Measurements from ENCODE around the gene PIAS1.
"Not testable (repeated sequence)": the region's sequence is repeated elsewhere in the genome, so short reads cannot be mapped to it uniquely, and the experiment has no call there.

PIAS1 gene

DNA sequence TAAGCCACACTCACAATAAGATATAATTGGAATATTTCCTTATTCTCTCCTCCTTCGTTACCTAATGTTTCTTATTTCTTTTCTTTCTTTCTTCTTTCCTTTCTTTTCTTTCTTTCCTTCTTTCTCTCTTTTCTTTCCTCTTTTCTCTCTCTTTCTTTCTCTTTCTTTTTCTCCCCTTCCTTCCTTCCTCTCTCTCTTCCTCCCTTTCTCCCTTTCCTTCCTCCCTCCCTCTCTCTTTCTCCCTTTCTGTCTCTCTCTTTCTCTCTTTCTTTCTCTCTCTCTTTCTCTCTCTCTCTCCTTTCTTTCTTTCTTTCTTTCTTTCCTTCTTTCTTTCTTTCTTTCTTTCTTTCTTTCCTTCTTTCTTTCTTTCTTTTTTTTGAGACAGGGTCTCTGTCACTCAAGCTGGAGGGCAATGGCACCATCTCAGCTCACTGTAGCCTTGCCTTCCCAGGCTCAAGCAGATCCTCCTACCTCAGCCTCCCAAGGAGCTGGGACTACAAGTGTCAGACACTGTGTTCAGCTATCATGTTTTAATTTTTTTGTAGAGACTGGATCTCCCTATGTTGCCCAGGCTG is 19.3 kb upstream of the PIAS1 start:
- DNase-seq: no peak

DNA sequence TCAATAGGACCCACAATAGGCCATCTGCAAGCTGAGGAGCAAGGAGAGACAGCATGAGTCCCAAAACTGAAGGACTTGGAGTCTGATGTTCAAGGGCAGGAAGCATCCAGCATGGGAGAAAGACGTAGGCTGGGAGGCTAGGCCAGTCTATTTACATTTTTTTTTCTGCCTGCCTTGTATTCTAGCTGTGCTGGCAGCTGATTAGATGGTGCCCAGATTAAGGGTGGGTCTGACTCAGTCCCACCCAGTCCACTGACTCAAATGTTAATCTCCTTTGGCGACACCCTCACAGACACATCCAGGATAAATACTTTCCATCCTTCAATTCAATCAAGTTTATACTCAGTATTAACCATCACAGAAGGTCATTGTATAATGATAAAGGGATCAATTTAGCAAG is 15.9 kb upstream of the PIAS1 start:
- DNase-seq: no peak

DNA sequence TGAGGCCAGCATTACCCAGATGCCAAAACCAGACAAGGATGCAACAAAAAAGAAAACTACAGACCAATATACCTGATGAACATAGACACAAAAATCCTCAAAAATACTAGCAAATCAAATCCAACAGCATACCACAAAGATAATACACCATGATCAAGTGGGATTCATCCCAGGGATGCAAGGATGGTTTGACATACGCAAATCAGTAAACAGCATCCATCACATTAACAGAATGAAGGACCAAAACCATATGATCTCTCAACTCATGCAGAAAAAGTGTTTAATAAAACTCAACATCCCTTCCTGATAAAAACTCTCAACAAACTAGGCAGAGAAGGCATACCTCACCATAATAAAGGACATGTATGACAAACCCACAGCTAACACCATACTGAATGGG is 14.0 kb upstream of the PIAS1 start:
- no peak for DNase-seq

DNA sequence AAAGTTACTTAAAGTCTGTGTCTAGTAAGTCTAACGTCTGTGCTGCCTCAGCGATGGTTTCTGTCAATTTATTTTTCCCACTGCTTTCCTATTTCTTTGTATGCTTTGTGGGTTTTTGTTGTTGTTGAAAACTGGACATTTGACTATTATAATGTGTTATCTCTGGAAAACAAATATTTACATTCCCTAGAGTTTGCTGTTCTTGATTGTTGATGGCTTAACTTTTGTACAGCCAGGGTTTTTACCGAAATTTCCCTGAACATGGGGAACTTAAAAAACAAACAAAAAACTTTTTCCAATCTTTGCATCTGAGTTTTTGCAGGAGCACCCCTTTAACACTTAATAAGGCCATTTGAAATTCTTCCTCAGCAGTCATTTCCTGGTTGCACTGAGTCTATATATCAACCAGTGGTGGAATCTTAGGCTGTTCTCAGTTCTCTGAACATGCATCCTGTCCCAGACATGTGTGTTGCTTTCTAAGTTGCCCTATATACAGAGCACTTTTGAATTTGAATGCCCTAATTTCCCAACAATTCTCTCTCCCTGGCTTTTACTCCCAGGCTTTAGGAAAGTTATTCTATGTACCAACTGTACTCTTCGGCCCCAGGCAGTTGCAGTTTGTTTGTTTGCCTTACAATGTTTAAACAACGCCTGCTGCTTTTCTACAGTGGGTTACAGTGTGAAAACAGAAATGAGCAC is 11.8 kb upstream of the PIAS1 start:
- DNase-seq: no peak

DNA sequence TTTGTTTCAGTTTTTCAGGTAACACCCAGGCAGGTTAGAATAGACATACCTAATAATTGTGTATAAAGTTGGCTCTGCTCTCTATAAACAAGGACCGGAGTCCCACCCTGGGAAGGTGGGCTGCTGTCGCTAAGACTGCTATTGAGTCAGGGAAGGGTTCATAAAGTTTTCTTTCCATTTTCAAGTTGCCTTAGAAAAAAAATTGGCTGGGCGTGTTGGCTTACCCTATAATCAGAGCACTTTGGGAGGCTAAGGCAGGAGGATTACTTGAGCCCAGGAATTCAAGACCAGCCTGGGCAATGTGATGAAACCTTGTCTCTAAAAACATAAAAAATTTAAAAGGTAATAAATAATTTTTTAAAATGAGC is 11.3 kb upstream of the PIAS1 start:
- no peak for DNase-seq

DNA sequence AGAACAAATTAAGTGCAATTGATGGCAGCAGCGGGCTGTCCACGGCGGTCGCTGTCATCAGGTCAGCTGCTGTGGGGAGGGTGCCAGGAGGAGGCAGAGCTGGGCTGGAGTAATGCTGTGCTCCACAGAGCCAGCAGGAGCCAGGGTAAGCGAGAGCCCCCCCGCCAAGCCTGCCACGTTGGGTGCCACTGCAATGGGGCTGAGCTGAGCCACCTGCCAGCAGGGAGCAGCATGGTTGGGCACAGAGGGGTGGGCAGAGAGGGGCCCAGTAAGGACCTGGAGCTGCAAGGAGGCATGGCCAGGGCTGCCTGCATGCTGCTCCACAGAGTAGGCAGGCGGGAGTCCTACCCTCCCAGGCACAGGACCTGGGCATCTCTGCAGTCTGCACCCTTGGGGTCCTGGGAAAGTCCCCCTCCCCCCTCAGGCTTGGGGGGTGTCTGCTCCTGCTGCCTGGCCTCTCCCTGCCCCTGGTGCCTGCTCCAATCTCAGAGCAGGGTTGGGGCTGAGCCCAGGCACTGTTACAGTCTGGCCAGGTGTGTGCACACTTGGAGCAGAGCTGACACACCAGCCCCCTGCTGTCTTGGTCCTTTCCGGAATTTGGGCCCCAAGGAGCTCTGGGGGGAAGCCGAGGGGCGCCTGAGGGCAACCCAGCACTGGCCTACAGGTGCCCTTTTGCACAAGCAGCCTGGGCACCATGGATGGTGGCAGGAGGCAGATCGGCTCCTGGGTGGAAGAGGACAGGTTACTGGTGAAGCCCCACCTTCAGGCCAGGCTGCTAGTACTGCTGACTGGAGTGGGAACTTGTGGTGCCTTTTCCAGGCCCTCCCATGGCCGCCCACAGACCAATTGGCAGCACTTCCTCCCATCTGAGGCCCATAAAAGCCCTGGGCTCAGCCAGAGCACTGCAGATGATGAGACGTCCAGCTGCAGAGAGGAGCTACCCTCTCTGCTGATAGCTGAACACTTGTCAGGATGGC is 8.5 kb upstream of the PIAS1 start:
- no peak for DNase-seq

DNA sequence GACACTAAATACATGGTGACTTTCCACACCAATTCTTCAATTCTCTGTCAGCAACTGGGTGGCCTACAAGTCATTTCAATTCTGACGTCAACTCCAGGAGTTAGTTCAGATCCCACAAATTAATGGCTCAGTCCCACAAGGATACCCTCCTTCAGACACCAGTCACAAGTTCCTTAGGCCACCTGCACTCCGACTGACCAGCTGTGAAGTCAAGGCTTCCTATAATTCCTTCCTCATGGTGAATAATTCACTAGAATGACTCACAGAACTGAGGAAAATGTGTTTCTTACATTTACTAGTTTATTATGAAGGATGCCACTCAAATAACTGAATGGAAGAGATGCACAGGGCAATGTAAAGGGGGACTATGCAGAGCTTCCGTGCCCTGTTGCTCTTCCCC is 6.3 kb upstream of the PIAS1 start:
- DNase-seq: no peak

DNA sequence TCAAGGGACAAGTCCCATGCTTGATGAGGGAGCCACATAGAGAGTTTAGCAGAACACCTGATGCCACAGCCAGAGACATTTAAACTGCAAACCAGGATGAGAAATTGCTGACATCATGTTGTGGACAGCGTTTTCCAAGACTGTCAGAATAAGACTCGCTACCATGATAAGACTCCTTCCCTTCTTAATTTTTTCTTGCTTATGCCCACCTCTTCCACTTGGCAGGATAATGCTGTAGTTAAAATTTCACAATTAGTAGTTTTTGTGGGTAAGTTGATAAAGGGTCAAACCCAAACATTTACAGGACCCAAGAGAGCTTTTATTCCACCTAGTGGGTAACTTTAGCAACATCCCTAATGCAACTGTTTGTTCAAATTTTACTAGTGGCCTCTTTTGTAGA is 3.0 kb upstream of the PIAS1 start:
- DNase-seq: no peak

DNA sequence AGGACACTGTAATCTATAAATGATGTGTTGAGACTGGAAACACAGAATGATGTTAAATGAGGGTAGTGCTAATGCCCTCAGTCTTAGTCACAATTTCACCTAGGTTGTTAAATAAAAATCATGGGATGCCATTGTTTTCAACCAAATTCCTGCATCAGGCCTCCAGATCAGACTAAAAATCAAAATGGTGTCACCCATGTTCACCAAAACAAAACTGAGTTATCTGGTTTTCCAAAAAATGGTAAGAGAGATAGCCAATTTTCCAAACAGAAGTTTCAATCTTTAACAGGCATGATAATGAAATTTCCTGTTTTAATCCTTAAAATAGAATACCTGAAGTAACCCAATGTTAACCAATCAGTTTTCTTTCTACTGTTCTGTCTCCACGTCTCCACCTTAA is 2.2 kb upstream of the PIAS1 start:
- no peak for DNase-seq

DNA sequence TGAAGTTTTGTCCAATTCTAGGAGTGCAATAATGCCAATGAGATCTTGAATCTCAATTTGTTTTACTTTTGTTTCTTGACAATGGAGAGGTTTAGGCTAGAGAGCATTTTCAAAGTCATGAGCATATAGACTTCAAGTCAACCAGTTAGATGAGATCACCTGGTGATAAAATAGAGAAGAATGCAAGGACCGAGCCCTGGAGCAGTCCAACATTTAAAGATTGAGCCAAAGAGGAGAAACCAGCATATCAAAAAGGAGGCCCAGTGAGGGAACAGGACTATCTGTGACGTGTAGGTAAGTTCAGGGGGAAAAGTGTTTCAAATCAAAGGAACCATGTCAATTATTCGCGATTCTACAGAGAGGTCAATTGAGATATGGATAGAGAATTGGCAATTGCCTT is 1.7 kb upstream of the PIAS1 start:
- no peak for DNase-seq

DNA sequence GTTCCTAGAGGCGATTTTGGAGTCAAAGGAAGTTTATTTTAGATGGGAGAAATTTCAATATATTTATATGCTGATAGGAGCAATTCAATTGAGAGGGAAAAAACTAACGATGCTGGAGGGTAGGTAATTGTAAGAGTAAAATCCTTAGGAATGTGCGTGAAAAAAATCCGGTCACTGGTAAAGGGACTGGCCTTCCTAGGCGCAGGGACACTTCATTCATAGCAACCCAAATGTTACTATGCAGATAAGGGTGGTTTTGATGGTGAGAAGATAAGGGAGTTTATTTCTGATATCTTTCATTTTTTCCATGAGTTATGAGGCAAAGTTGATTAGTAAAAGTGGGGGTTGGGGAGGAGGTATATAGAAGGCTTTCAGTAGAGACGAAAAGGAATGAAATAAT is 1.1 kb upstream of the PIAS1 start:
- no peak for DNase-seq

DNA sequence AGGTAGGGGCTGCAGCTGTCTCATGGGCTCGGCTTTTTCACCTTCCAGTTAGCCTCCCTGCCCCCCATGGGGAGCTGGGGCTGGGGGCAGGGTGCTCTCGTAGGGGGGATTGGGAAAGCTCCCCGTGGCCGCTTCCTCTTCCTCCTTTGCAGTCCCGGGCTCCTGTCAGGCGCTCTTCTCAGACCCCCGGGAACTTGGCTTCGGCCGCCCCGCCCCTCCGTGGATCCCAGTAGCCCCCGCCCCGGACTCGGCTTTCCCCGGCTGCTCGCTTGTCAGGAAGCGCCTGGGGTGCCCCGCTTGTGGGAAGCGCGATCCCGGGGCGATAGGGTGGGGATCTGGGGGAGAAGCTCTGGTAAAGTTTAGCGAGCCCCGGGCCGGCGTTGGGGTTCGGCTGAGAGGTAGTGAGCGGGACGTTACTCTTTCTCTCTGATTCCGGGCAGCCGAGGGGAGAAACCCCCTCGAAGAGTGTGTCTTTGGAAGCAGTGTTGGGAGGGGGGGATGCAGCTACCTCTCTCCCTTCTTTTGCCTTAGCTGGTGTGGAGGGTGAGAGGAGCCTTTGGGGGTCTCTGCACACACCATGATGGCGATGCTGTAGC is 611 bp downstream of the PIAS1 start:
- peak; percentile 30 to 41 for DNase-seq

DNA sequence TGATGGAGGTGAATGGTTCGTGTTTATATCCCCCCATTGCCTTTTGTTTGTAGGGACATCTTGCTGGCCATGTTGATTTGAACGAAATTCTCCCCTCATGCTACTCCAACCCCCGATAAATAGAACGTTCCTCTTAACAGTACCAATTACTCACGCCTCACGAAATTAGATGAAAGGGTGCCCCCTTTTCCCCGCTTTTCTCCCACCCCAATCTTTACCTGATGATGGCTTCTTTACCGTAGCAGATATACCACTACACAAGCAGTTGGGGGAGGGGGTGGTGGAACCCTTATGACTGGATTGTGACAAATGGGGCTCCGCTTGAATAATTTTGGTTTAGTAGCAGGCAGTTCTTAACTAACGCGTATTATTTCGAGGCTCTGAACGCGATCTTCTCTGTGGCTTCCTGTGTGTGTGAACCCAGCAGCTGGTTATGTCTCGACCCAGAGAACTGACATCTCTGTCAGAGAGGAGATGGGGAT is 1.1 kb downstream of the PIAS1 start:
- peak in 1 of 2 experiments; percentile 18 for DNase-seq

DNA sequence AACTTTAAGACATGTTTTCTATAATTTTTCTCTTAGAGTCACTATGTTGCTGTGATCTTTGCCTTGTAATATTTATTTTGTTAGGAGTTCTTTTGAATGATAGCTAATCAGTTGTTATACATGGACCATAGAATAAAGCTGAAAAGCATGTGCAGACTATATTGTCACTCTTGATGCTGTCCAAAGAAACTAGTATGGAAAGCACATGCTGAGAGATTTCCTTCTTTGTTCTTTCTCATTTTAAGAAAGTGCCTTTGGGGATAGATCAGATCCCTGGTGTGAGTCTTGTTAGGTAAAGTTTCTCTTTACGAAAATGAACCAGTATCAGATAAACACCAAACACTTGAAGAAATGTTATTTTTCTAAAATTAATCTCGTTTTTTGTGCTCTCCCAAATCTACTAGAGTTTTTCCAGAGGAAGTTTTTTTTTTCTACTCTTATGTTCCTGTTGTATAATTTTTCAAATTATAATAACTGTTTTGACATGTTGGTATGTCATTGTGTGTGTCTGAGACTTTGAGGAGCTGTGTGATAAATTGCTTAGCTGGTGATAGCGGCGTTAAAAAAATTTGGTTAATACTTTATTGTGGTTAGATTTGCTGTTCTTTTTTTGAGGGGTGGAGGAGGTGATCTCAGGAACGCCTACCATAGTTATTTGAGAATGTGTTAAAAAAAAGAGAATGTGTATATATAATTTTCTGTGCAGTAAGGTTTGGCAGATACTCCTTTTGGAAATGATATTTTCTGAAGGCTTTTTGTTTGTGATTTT is 2.2 kb downstream of the PIAS1 start:
- no peak for DNase-seq

DNA sequence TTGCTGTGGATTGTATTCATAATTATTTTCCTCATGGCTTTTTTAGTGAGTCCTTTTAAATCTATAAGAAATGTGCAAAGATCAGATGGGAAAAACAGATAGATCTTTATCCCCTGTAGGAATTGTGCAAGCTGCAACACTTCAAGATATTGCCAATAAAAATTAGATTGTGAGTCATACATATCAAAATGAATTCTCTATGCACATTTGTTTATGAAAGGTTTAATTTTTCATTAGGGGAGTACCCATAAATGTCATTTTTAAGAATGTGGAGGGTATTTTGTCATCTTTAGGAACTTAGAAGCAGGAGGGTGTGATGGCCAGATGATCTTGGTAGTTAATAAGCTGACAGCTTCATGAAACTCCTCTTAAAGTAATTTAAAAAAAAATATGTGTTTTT is 2.9 kb downstream of the PIAS1 start:
- no peak for DNase-seq

DNA sequence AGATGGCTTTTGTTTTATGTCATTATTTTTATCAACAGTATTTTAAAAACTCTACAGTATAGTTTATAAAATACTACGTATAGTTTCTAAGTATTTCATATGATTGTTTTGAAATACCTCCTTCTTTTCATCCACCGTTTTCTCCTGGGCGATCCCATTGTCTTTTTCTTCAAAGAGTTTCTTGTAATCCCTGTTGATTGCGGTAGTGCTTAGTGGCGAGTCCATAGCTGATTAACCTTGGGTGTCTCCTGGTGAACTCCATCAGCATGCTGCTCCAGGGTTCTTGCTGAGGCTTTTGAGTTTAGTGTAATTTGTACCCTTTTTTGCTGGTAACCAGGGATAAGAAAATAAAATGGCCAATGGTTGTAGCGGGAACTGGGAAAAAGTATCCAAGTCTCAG is 3.6 kb downstream of the PIAS1 start:
- DNase-seq: no peak

DNA sequence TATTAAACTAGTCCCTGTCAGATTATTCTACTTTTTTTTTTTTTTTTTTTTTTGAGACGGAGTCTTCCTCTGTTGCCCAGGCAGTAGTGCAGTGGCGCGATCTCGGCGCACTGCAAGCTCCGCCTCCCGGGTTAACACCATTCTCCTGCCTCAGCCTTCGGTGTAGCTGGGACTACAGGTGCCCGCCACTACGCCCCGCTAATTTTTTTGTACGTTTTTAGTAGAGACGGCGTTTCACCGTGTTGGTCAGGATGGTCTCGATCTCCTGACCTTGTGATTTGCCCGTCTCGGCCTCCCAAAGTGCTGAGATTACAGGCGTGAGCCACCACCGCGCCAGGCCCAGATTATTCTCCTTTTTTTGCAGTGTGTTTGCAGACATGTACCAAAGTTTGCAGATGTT is 4.9 kb downstream of the PIAS1 start:
- DNase-seq: not testable (repeated sequence)

DNA sequence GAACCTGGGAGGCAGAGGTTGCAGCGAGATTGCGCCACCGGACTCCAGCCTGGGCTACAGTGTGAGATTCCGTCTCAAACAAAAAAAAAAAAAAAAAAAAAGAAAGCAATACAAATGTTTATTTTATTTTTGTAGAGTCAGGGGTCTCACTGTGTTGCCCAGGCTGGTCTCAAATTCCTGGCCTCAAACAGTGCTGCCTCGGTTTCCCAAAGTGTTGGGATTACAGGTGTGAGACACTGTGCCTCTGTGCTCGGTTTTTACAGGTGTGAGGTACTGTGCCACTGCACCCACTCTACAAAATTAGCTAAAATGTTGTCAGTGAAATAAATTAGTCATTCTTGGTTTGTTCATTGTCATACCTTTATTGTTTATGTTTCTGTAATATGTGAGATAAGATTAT is 5.5 kb downstream of the PIAS1 start:
- no peak for DNase-seq

DNA sequence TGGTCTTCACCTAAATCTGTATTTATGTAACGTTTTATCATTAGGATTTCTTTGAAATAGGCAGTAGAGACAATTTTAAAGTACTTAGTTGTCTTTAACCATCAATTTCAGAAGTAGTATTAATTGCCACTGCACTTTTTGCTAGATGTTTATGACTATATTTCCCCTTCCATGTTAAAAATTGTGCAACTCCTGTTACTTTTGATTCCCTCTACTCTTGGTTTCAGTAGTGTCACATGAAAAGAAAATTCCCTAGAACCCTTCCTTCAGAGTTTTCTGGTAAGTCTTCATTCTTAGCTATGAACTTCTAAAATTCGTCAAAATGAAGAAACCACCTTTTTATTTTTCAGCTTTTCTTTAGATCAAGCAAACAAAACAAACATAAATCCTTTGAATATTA is 7.1 kb downstream of the PIAS1 start:
- no peak for DNase-seq

DNA sequence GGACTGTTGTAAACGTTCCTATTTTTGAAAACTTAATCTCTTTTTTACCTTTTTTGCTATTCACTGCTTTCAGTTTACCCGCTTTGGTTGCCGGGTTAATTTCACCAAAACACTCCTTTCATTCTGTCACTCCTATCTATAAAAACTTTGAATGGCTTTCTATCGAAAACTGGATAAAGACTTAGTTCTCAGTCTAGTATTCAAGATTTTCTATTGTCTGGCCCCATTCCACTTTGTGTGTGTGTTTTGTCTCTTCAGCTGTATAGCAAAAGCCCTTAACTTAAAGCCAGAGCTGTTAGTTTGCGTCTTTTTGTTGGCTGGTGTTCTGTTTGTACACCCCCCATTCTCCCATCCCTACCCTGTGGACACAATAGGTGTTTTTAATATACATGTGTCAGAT is 7.5 kb downstream of the PIAS1 start:
- DNase-seq: no peak

DNA sequence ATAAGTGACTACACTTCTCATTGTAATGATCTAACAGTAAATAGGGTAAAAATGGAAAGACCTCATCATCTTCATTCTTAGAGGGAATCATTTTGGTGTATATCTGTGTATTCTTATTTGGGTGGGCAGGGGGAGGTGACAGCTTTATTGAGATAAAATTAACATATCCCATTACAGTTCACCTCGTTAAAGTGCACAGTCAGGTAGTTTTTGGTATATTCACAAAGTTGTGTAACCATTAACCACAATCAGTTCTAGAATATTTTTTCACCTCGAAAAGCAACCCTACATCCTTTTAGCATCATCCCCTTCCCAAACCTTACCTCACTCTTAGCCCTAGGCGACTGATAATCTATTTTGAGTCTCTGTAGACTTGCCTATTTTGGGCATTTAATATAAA is 8.1 kb downstream of the PIAS1 start:
- DNase-seq: no peak

DNA sequence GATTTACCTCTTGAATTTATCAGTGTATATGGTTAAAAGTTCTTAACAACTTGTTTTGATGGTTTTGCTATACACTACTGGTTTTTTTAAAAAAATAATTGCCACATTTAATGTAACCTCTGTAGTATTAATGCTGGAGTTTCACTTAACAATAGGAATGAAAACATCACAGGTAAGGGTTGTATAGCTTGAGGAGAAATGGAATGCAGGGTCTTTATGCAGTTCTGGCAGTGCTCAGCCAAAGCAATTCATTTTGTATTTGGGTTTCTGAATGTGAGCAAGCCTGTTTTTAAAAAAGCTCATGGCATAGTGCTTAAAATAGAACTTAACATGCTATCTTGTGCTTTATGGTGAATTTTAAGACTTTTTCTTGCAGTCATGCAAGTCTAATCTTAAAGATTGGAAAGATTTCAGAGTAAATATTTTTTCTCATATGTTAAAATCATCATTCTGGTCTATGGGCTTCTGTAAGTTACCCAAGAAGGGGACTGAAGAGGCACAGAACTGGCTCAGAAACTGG is 8.9 kb downstream of the PIAS1 start:
- no peak for DNase-seq

DNA sequence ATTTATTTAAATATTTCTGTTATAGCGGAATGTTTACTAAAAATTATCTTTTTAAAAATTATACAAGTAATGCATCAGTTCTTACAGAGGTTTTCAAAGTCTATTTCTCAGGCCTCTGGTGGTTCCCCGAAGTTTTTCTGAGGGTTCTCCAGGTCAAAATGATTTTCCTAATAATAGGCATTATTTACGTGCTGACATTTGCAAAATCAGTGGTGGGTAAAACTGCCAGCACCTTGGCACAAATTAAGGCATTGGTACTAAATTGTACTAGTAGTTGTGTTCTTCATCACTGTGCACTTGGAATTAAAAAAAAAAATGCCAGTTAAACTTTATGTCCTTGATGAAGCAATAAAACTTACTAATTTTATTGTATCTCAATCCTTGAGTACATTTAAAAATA is 9.5 kb downstream of the PIAS1 start:
- no peak for DNase-seq
